Keratinocyte (primary cell): ENCODE data around the gene SLC27A5. TPM values are rescaled to one million over a fixed set of nuclear protein-coding genes. Genes with fewer than 3 reads are reported as not detected.
A peak's percentile ranks its signal among the peaks of the same experiment; 100 is the strongest.

ENCODE experiments used
- DNase-seq: peaks from one replicate; pipeline ENCODE4 v3.0.0-alpha.2; 2011; ENCODE audit warnings: low read depth, missing footprints, low spot score
- FAIRE-seq: peaks from 2 replicates; lab custom pipeline; 2011; peaks lifted over from hg19 to GRCh38; lab: Jason Lieb, UNC
- H2AFZ ChIP-seq: 2 replicates; pipeline ENCODE4 v1.6.0; 2012; ENCODE audit warnings: low read length, control low read depth, inconsistent platforms; ENCODE audit not compliant: control insufficient read depth
- H3K27ac ChIP-seq: 2 replicates; pipeline ENCODE4 v1.5.1; 2011; ENCODE audit warnings: low read length; ENCODE audit not compliant: control insufficient read depth, insufficient read depth
- H3K27me3 ChIP-seq: 3 replicates; pipeline ENCODE4 v1.6.0; 2011; ENCODE audit warnings: low read length; ENCODE audit not compliant: control insufficient read depth, insufficient read depth; ENCODE audit errors: extremely low read depth
- H3K36me3 ChIP-seq, 2 experiments: 2 replicates in 1 of 2; 3 replicates in 1 of 2; pipeline ENCODE4 v1.5.1; 2011; ENCODE audit warnings: low read length in 2 of 2, mild to moderate bottlenecking in 1 of 2; ENCODE audit not compliant: control insufficient read depth in 2 of 2, insufficient read depth in 2 of 2; ENCODE audit errors: extremely low read depth in 1 of 2
- H3K4me1 ChIP-seq: 3 replicates; pipeline ENCODE4 v1.5.1; 2011; ENCODE audit warnings: low read length; ENCODE audit not compliant: control insufficient read depth, insufficient read depth; ENCODE audit errors: extremely low read depth
- H3K4me2 ChIP-seq: 3 replicates; pipeline ENCODE4 v1.6.0; 2011; ENCODE audit warnings: low read depth, low read length; ENCODE audit not compliant: control insufficient read depth, insufficient read depth; ENCODE audit errors: extremely low read depth
- H3K4me3 ChIP-seq, 3 experiments: fragments of 200-600 bp in 1 of 3; sonication (generic) in 1 of 3; 2 replicates in 2 of 3; 3 replicates in 1 of 3; pipeline ENCODE4 v1.5.1; 2011 to 2016; ENCODE audit warnings: low read length in 3 of 3, mild to moderate bottlenecking in 3 of 3, control low read depth in 2 of 3, inconsistent platforms in 1 of 3, low read depth in 1 of 3, mixed read lengths in 1 of 3, mixed run types in 1 of 3, moderate library complexity in 1 of 3; ENCODE audit not compliant: control insufficient read depth in 2 of 3, insufficient read depth in 2 of 3; ENCODE audit errors: extremely low read depth in 1 of 3
- H3K79me2 ChIP-seq: 2 replicates; pipeline ENCODE4 v1.6.0; 2012; ENCODE audit warnings: low read length; ENCODE audit not compliant: control insufficient read depth, insufficient read depth
- H3K9ac ChIP-seq: 3 replicates; pipeline ENCODE4 v1.6.0; 2011; ENCODE audit warnings: low read length; ENCODE audit not compliant: control insufficient read depth, insufficient read depth; ENCODE audit errors: extremely low read depth
- H3K9me1 ChIP-seq: 3 replicates; pipeline ENCODE4 v1.6.0; 2011; ENCODE audit warnings: low read length; ENCODE audit not compliant: control insufficient read depth, insufficient read depth; ENCODE audit errors: extremely low read depth
- H3K9me3 ChIP-seq: 2 replicates; pipeline ENCODE4 v1.5.1; 2012; ENCODE audit warnings: low read depth, low read length; ENCODE audit not compliant: control insufficient read depth
- H4K20me1 ChIP-seq: 3 replicates; pipeline ENCODE4 v1.6.0; 2011; ENCODE audit warnings: low read length; ENCODE audit not compliant: control insufficient read depth, insufficient read depth; ENCODE audit errors: extremely low read depth
- EZH2 ChIP-seq: IDR thresholded peaks from one replicate; pipeline ENCODE4 v1.6.1; 2012; ENCODE audit warnings: inconsistent platforms, mild to moderate bottlenecking, low read length, moderate library complexity
- dilution Hi-C: fragments of 300-500 bp; cut with MboI; formaldehyde crosslinking; loops from one replicate; pipeline ENCODE4 v1.7.0; 2020; ENCODE audit warnings: low sequenced_read_pairs; ENCODE audit not compliant: extremely low pct_ligation_motif_present
- polyA plus RNA-seq, 5 experiments: library from polyadenylated mRNA; depleted of rRNA in 3 of 5; stranded (reverse) in 3 of 5; stranded (forward) in 1 of 5; unstranded in 1 of 5; fragments of >200 nt; gene quantifications; 1 replicate in 1 of 5; 2 replicates in 3 of 5; 3 replicates in 1 of 5; pipeline versions ENCODE4 v1.2.1 to v1.2.3, GENCODE V29; 2011 to 2012; ENCODE audit warnings: missing spikeins in 2 of 5, low read depth in 1 of 5, low replicate concordance in 1 of 5
- TF ChIP-seq, protein P1 (sequence below), 3 experiments: IDR thresholded peaks in 1 of 3; conservative IDR thresholded peaks in 1 of 3; optimal IDR thresholded peaks in 1 of 3; 2 replicates in 2 of 3; 3 replicates in 1 of 3; pipeline versions ENCODE3 to v1.5.1; 2011; ENCODE audit warnings: low read length in 3 of 3, mild to moderate bottlenecking in 3 of 3, moderate library complexity in 2 of 3, control low read depth in 1 of 3, inconsistent platforms in 1 of 3; ENCODE audit not compliant: insufficient read depth in 2 of 3; ENCODE audit errors: extremely low read depth in 1 of 3

SLC27A5 gene
- polyA plus RNA-seq, 1 donor (not counting 4 experiments of a cell fraction or from before 2014, with no cell fraction given): 13.4 TPM

DNA sequence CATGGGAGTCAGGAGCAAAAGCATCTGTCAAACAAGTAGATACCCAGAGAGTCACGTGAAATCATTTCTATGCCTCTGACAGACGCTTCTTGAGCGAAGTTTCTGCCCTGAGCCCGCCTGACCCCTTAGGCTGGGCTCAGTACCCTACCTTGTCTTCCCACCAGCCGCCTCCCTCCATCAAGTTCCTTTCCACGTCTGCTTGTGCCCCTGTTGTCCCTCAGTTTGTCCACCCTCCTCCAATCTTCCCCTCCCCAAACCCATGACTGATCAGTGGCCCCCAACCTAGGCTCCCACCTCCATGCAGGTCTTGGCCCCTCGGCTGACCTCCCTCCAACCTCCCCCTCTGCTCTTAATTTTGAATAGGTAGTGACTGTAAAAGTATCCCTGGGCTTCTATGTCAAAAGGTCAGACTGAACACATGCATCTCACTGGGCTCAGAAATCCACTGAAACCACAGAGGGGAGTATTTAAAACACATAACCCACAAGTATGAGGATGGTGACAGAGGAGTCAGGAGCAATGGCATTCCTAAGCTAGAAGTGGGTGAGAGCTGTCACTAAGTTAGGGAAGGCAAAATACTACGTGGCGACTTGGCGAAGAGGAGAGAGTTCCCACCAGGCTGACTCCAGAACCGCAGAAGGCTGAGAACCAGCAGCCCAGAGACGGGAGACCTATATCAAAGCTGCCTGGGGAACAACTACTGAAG is 37.3 kb downstream of the SLC27A5 start:
- Histone ChIP-seq H3K9ac (no peak overlapping the region), H2AFZ (no peak overlapping the region), H3K9me3 (no peaks in the 10 kb centered on the region), H3K27ac (no peak overlapping the region), H3K4me2 (peak overlapping the region; percentile 91), H4K20me1 (no peaks in the 10 kb centered on the region), H3K9me1 (no peaks in the 10 kb centered on the region), H3K4me1 (peaks cover 15% of the 10 kb centered on the region), H3K4me3 (no peak overlapping the region), H3K27me3 (no peaks in the 10 kb centered on the region), H3K36me3 (peaks cover 7 to 11% of the 10 kb centered on the region in 2 experiments), H3K79me2 (peaks cover 2% of the 10 kb centered on the region)
- DNase-seq (no peak), FAIRE-seq (no peak)
- TF ChIP-seq, protein P1, sequence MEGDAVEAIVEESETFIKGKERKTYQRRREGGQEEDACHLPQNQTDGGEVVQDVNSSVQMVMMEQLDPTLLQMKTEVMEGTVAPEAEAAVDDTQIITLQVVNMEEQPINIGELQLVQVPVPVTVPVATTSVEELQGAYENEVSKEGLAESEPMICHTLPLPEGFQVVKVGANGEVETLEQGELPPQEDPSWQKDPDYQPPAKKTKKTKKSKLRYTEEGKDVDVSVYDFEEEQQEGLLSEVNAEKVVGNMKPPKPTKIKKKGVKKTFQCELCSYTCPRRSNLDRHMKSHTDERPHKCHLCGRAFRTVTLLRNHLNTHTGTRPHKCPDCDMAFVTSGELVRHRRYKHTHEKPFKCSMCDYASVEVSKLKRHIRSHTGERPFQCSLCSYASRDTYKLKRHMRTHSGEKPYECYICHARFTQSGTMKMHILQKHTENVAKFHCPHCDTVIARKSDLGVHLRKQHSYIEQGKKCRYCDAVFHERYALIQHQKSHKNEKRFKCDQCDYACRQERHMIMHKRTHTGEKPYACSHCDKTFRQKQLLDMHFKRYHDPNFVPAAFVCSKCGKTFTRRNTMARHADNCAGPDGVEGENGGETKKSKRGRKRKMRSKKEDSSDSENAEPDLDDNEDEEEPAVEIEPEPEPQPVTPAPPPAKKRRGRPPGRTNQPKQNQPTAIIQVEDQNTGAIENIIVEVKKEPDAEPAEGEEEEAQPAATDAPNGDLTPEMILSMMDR (optimal IDR thresholded peaks at IDR 0.05 in 1 of 3, IDR thresholded peaks at IDR 0.05 in 1 of 3, conservative IDR thresholded peaks at IDR 0.05 in 1 of 3; ENCODE audit: extremely low read depth in 1 of 3, insufficient read depth in 2 of 3, low read length in 3 of 3): no peak
- TF ChIP-seq EZH2: no peak
- dilution Hi-C loops: no loop called here

DNA sequence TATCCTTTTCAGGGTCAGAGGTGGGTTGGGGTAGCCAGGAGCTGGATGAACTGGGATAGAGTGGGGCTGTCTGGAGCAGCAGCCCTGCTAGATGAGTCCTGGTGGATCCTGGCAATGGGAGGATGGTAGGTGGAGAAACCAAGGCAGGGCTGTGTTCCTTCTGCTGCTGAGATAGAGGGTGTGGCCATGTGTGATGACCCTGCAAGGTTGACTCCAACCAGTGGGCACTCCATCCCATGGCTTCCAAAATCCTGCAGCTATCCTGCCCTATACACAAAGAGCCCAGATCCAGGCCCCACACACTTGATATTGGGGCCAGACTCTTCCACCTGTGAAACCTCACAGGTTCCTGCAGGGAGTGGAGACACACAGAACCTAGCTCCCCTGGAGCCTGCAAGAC is 38.0 kb downstream of the SLC27A5 start:
- no peaks in the 10 kb centered on the region for H3K9me1 ChIP-seq
- H3K9me3 ChIP-seq: no peaks in the 10 kb centered on the region
- peaks cover 8% of the 10 kb centered on the region for H3K79me2 ChIP-seq
- TF ChIP-seq, protein P1 (optimal IDR thresholded peaks at IDR 0.05 in 1 of 3, IDR thresholded peaks at IDR 0.05 in 1 of 3, conservative IDR thresholded peaks at IDR 0.05 in 1 of 3; ENCODE audit: extremely low read depth in 1 of 3, insufficient read depth in 2 of 3, low read length in 3 of 3): no peak
- TF ChIP-seq EZH2: no peak
- dilution Hi-C loops: no loop called here
- no peak overlapping the region for H3K27ac ChIP-seq
- no peak overlapping the region for H3K4me3 ChIP-seq
- H3K27me3 ChIP-seq: no peaks in the 10 kb centered on the region
- H4K20me1 ChIP-seq: peaks cover 4% of the 10 kb centered on the region
- H3K4me2 ChIP-seq: no peak overlapping the region
- no peak overlapping the region for H2AFZ ChIP-seq
- no peak overlapping the region for H3K9ac ChIP-seq
- H3K36me3 ChIP-seq: peaks cover 7 to 15% of the 10 kb centered on the region in 2 experiments
- FAIRE-seq (no peak), DNase-seq (no peak)
- H3K4me1 ChIP-seq: peaks cover 12% of the 10 kb centered on the region
